ENCODE measurements around the gene LOXHD1.

Gene LOXHD1

GRCh38 chr18:46484971-46485370 is 172.0 kb downstream of the LOXHD1 start:
- TF ChIP-seq CTCF (IDR thresholded peaks at IDR 0.05; ENCODE audit: extremely low read depth, missing control alignments) = no peak
- DNase-seq (ENCODE audit: low spot score) = no peak

- TF ChIP-seq CTCF (IDR thresholded peaks at IDR 0.05; ENCODE audit: extremely low read depth, missing control alignments) = no peak
- DNase-seq (ENCODE audit: low spot score) = no peak
Measured at GRCh38 chr18:46482831-46483230, 174.2 kb downstream of the LOXHD1 start.

GRCh38 chr18:46481847-46482245 is 175.2 kb downstream of the LOXHD1 start:
- no peak for DNase-seq (ENCODE audit: low spot score)
- no peak for TF ChIP-seq CTCF (IDR thresholded peaks at IDR 0.05; ENCODE audit: extremely low read depth, missing control alignments)

- TF ChIP-seq CTCF (IDR thresholded peaks at IDR 0.05; ENCODE audit: extremely low read depth, missing control alignments) = no peak
- peak; percentile 57 for DNase-seq (ENCODE audit: low spot score)
Measured at GRCh38 chr18:46481048-46481846, 175.8 kb downstream of the LOXHD1 start.

- TF ChIP-seq CTCF (IDR thresholded peaks at IDR 0.05; ENCODE audit: extremely low read depth, missing control alignments) = no peak
- no peak for DNase-seq (ENCODE audit: low spot score)
Measured at GRCh38 chr18:46480226-46480625, 176.8 kb downstream of the LOXHD1 start.

GRCh38 chr18:46478796-46479195 is 178.2 kb downstream of the LOXHD1 start:
- DNase-seq (ENCODE audit: low spot score) = no peak
- no peak for TF ChIP-seq CTCF (IDR thresholded peaks at IDR 0.05; ENCODE audit: extremely low read depth, missing control alignments)

- DNase-seq (ENCODE audit: low spot score) = no peak
Measured at GRCh38 chr18:46477425-46478011, 179.5 kb downstream of the LOXHD1 start.

More at GRCh38 chr18:46477425-46478011, 179.5 kb downstream of the LOXHD1 start:
- no peak for TF ChIP-seq CTCF (IDR thresholded peaks at IDR 0.05; ENCODE audit: extremely low read depth, missing control alignments)

Data from GM20000 (cell line).